AG10803 (cell line): Measurements from ENCODE around the gene KLF11.

Experiments
- DNase-seq: peaks from one replicate; pipeline ENCODE4 v3.0.0; 2010; ENCODE audit warnings: low read depth
- H3K4me3 ChIP-seq: 2 replicates; pipeline ENCODE4 v1.5.1; 2011; ENCODE audit warnings: mild to moderate bottlenecking, low read length, control low read depth
- TF ChIP-seq, protein P1 (sequence below): conservative IDR thresholded peaks from 2 replicates; pipeline ENCODE4 v1.5.1; 2011; ENCODE audit warnings: mild to moderate bottlenecking, low read length, control low read depth, inconsistent platforms

Gene KLF11

GRCh38 chr2:10079266-10079869, 36.0 kb downstream of the KLF11 start:
- TF ChIP-seq, protein P1, sequence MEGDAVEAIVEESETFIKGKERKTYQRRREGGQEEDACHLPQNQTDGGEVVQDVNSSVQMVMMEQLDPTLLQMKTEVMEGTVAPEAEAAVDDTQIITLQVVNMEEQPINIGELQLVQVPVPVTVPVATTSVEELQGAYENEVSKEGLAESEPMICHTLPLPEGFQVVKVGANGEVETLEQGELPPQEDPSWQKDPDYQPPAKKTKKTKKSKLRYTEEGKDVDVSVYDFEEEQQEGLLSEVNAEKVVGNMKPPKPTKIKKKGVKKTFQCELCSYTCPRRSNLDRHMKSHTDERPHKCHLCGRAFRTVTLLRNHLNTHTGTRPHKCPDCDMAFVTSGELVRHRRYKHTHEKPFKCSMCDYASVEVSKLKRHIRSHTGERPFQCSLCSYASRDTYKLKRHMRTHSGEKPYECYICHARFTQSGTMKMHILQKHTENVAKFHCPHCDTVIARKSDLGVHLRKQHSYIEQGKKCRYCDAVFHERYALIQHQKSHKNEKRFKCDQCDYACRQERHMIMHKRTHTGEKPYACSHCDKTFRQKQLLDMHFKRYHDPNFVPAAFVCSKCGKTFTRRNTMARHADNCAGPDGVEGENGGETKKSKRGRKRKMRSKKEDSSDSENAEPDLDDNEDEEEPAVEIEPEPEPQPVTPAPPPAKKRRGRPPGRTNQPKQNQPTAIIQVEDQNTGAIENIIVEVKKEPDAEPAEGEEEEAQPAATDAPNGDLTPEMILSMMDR: no peak
- peak overlapping the region; percentile 60 for H3K4me3 ChIP-seq
- DNase-seq: peak; percentile 82

DNA sequence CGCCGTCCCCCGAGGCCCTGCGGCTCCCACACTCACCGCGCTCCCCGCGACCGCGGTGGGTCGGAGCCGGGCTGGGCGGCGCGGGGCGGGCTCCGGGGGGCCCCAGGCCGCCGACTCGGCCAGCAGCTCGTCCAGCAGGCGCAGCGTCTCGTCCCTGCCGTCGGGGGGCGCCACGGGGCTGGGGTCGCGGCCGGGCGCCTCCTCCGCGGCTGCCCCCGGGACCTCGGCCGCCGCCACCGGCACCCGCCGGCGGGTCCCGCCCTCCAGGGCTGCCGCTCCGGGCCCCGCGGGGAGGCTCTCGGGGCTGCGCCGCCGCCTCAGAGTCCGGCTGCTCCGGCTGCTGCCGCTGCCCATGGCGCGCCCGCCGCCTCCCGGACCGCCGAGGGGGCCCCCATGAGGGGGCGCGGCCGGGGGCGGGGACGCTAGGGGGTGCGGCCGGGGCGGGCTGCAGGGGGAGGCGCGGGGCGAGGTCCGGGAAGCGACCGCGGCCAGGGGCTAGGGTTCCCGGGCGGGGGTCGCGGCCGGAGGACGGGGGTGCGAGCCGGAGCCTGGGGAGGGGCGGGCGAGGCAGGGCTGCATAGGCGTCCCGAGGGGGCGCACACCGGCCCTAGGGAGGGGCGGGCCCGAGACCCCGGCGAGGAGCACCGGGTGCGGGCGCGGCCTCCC, 36.7 kb downstream of the KLF11 start, which contains the start of gene CYS1:
Gene CYS1, minus strand, starts transcription at position 542 of the 666 bp plus-strand sequence. Its CDS starts 188 bp downstream, at position 354.
- peak within 1 kb of the TSS; percentile 60 for H3K4me3 ChIP-seq
- TF ChIP-seq, protein P1: no peak
- peak; percentile 19 for DNase-seq

GRCh38 chr2:10080536-10081304, 37.4 kb downstream of the KLF11 start:
- TF ChIP-seq, protein P1: no peak
- DNase-seq: no peak
- peak overlapping the region; percentile 17 for H3K4me3 ChIP-seq

DNA sequence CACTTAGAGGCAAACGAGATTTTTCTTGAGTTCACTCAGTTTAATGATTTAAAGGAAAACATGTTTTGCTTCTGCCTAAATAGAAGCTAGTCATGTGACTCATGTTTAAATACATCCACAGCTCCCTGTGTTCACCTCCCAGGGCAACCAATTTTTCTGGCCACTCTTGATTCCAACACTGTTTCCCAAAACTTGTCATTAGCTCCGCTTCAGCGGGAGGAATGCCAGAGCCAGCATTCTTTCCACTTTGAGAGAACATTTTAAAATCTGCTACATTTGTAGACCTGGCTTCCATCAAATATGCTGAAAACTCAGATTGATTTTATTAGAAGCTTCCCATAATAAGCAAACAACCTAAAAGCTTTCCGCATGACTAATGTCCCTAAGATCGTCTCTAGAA, 39.7 kb downstream of the KLF11 start:
- no peak overlapping the region for H3K4me3 ChIP-seq
- peak; percentile 26 for DNase-seq
- TF ChIP-seq, protein P1: no peak

- H3K4me3 ChIP-seq: no peak overlapping the region
- no peak for DNase-seq
- TF ChIP-seq, protein P1: no peak
These were observed 40.4 kb downstream of the KLF11 start for GRCh38 chr2:10083692-10084211.

GRCh38 chr2:10084223-10084865, 41.0 kb downstream of the KLF11 start:
- TF ChIP-seq, protein P1: no peak
- no peak for DNase-seq

More at GRCh38 chr2:10084223-10084865, 41.0 kb downstream of the KLF11 start:
- H3K4me3 ChIP-seq: no peak overlapping the region
